ENCODE data around the gene SBF1.

DNA sequence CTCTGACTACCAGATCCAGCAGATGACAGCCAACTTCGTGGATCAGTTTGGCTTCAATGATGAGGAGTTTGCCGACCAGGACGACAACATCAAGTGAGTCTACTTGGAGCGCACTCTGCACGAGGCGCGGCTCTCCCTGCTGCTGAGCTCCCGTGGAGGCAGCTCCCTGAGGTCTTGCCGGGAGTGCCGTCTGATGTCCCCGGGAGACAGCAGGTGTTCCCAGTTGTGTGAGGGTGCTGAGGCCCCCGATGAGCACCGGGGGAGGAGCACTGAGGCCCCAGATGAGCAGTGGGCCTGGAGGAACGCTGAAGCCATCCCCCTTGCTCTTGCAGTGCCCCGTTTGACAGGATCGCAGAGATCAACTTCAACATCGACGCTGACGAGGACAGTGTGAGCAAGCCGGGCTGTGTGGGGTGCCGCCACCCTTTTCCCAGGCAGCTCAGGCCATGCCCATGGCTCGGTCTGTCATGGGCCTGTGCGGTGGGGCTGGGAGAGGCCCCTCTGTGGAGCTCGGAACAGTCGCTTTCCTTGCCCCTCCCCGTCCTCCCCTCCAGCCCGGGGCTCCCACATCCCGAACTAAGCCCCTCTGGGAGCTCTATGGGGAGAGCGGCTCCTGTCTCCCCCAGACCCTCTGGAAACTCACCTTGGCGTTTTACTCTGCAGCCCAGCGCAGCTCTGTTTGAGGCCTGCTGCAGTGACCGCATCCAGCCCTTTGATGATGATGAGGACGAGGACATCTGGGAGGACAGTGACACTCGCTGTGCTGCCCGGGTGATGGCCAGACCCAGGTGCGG is 37.1 kb downstream of the SBF1 start:
- TF ChIP-seq, protein P1, sequence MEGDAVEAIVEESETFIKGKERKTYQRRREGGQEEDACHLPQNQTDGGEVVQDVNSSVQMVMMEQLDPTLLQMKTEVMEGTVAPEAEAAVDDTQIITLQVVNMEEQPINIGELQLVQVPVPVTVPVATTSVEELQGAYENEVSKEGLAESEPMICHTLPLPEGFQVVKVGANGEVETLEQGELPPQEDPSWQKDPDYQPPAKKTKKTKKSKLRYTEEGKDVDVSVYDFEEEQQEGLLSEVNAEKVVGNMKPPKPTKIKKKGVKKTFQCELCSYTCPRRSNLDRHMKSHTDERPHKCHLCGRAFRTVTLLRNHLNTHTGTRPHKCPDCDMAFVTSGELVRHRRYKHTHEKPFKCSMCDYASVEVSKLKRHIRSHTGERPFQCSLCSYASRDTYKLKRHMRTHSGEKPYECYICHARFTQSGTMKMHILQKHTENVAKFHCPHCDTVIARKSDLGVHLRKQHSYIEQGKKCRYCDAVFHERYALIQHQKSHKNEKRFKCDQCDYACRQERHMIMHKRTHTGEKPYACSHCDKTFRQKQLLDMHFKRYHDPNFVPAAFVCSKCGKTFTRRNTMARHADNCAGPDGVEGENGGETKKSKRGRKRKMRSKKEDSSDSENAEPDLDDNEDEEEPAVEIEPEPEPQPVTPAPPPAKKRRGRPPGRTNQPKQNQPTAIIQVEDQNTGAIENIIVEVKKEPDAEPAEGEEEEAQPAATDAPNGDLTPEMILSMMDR (conservative IDR thresholded peaks at IDR 0.05; ENCODE audit: low read depth, low read length): no peak
- TF ChIP-seq EZH2 (IDR thresholded peaks at IDR 0.05; ENCODE audit: borderline replicate concordance, low read depth, low read length, poor library complexity, severe bottlenecking): no peak

Data from A673 (cell line).